NOMO-1 (cell line): ENCODE measurements around the gene GRIN3B.

Source experiments
- DNase-seq, 2 experiments: peaks; one replicate each; lab custom pipeline; 2025; ENCODE audit not compliant: unreplicated experiment in 2 of 2; lab: John Stamatoyannopoulos, UW

The GRIN3B gene

GRCh38 chr19:1006711-1007398 lies 6.6 kb downstream of the GRIN3B start:
- DNase-seq, result no peak

GRCh38 chr19:1007399-1008251 lies 7.4 kb downstream of the GRIN3B start:
- no peak for DNase-seq

GRCh38 chr19:1008268-1009040 lies 8.2 kb downstream of the GRIN3B start:
- no peak for DNase-seq

- no peak for DNase-seq
Observed at GRCh38 chr19:1009041-1009980, 9.1 kb downstream of the GRIN3B start.

DNA sequence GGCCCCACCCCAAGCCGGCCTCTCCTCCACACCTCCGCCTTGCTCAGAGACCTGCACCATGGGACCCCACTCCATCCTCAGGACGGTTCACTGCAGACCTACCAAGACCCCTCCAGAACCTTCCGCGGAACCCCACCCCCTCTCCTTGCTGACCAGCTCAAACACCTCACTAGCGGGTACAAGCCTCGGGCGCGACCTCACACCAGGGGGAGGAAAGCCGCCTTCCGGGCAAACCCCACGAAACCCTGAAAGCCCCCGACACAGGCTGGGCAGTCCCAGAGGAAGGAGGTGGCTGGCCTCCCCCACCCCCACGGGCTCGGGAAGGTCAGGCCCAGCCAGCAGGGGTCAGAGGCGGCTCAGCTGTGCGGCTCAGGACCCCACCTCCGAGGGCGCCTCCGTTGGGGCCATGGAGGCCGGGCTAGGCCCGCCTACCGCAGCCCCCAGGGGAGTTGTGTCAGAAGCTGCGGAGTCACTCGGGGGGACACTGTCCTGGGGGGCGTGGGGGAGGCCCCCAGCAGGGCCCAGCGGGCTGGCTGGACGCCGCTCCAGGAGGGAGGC lies 9.8 kb downstream of the GRIN3B start:
- DNase-seq, result no peak

- no peak for DNase-seq
Observed at GRCh38 chr19:1010586-1011510, 10.6 kb downstream of the GRIN3B start.

- no peak for DNase-seq
Observed at GRCh38 chr19:1011831-1012333, 11.7 kb downstream of the GRIN3B start.

- no peak for DNase-seq
Observed at GRCh38 chr19:1012334-1012733, 12.1 kb downstream of the GRIN3B start.

GRCh38 chr19:1013218-1013617 lies 13.0 kb downstream of the GRIN3B start:
- DNase-seq, result no peak

GRCh38 chr19:1014161-1015060 lies 14.2 kb downstream of the GRIN3B start:
- no peak for DNase-seq

GRCh38 chr19:1015061-1015781 lies 15.0 kb downstream of the GRIN3B start:
- DNase-seq, result no peak

DNA sequence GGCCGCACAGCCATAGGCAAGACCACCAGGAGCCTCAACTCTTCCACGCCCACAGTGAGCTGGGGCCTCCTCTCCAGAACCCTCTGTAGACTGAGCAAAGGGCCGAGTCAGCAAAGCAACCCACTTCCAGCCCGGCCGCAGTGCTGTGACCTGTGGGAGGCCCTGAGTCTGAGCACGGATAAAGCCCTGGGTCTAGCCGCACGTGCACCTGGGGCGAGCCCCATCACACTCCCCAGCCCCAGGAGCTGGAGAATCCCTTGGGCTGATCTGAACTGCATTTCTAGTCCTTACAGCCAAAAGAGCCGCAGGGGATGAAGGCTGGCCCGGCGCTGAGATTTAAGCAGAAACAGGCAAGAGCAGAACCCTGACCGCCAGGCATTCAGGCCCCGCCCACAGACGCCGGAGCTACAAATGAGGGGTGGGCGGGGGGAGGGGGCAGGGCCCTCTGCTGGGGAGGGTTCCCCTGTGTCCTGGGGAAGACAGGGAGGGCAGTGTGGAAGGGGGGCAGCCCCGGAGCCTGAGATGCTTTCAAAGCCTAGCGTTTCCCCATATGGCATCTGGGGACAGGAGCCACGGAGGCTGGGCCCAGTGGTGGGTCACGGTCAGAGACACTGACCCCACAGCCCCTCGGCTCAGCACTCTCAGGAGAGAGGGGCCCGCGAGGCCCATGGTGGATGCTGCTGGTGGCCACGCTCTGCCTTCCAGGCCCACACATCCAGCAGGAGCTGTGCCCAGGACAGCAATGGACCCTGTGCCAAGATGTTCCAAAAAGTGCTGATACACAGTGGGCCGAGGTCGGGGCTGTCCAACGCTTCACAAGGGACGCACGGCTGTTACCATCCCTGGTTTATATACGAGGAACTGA lies 15.8 kb downstream of the GRIN3B start:
- DNase-seq, result no peak

DNA sequence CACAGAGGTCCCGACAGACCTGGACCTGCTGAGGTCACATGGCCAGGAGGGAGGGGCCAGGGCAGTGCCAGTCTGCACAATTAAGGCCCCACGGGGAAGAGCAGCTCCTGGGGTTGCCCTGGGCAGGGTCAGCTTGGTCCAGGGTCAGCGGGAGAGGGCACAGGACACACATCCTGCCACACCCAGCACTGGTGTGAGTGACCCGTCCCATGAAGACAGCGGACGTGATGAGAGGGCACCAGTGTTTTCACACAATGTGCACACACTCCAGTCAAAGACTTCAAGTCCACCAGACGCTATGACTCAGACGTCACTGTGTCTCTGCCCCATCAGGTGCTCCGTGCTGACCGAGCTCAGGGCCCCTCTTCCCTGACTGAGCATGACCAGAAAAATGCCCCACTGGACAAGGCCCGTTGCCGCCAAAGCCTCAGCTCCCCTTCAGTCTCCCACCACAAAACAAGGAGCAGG lies 16.5 kb downstream of the GRIN3B start:
- no peak for DNase-seq

GRCh38 chr19:1017115-1017905 lies 17.1 kb downstream of the GRIN3B start:
- no peak for DNase-seq

GRCh38 chr19:1017906-1018305 lies 17.7 kb downstream of the GRIN3B start:
- DNase-seq, result no peak
